ENCODE data around the gene ONECUT1.

The ONECUT1 gene

GRCh38 chr15:52734329-52734728 is 55.8 kb downstream of the ONECUT1 start:
- DNase-seq (ENCODE audit: low read depth in 2 of 3, low spot score in 1 of 3): no peak

- DNase-seq (ENCODE audit: low read depth in 2 of 3, low spot score in 1 of 3): no peak
These were observed 56.4 kb downstream of the ONECUT1 start for GRCh38 chr15:52733696-52734255.

DNA sequence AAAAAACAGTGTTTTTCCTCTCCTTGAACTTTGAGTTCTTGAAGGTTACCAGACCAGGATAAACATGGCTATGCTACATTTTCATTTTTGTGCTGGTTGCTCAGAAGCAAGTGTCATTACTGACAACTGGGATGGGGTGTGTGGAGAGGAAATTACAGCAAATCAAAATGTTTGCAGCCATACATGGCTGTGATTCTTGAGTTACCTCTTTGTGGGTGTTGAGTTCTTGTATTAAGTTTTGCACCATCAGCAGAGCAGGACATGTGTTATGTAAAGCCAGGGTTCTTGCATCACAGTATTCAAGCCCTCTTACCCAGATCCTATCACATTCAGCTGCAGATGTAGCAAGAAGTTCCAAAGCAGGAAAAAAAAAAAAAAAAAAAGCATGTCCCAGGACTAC is 57.0 kb downstream of the ONECUT1 start:
- DNase-seq (ENCODE audit: low read depth in 2 of 3, low spot score in 1 of 3): no peak

- no peak for DNase-seq (ENCODE audit: low read depth in 2 of 3, low spot score in 1 of 3)
These were observed 57.6 kb downstream of the ONECUT1 start for GRCh38 chr15:52732551-52732950.

- no peak for DNase-seq (ENCODE audit: low read depth in 2 of 3, low spot score in 1 of 3)
These were observed 58.2 kb downstream of the ONECUT1 start for GRCh38 chr15:52731732-52732470.

- DNase-seq (ENCODE audit: low read depth in 2 of 3, low spot score in 1 of 3): no peak
These were observed 59.1 kb downstream of the ONECUT1 start for GRCh38 chr15:52731004-52731403.

- no peak for DNase-seq (ENCODE audit: low read depth in 2 of 3, low spot score in 1 of 3)
These were observed 59.5 kb downstream of the ONECUT1 start for GRCh38 chr15:52730594-52730993.

- peak in 1 of 3 donors; percentile 4 for DNase-seq (ENCODE audit: low read depth in 2 of 3, low spot score in 1 of 3)
These were observed 60.0 kb downstream of the ONECUT1 start for GRCh38 chr15:52730173-52730572.

DNA sequence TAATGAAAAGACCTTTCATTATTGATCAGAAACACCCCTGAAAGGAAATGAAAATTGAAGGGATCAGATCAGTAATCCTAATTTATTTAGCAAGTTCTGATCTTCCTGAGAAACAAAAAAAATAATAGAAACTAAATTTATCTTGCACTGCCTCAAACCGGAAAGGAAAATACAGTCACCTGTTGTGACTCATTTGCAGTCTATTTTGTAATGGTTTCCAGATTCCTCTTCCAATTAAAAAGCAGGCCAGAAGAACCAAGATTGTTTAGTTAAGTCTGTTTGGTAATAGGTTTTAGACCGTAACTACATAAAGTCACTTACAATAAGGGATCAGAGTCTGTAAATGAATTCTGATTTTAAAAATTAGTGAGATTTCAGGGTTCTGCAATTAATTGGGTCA is 61.2 kb downstream of the ONECUT1 start:
- no peak for DNase-seq (ENCODE audit: low read depth in 2 of 3, low spot score in 1 of 3)

DNA sequence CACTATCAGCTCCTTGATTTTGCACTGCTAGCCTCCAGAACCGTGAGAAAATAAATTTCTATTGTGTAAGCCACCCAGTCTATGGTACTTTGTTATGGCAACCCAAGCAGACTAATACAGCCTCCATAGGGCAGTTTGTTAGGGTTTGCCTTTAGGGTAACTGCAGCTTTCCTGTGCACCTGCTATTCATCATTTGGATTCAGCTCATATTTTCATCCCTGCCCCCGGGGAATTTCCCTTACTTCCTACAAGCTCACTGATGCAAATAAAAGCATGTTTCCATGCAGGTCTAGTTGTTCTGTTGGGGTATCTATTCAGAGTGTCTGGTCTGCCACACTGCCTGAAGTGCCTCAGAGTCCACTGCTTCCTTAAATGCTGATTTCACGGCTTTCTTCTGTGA is 62.3 kb downstream of the ONECUT1 start:
- no peak for DNase-seq (ENCODE audit: low read depth in 2 of 3, low spot score in 1 of 3)

GRCh38 chr15:52726195-52726594 is 63.9 kb downstream of the ONECUT1 start:
- no peak for DNase-seq (ENCODE audit: low read depth in 2 of 3, low spot score in 1 of 3)

DNA sequence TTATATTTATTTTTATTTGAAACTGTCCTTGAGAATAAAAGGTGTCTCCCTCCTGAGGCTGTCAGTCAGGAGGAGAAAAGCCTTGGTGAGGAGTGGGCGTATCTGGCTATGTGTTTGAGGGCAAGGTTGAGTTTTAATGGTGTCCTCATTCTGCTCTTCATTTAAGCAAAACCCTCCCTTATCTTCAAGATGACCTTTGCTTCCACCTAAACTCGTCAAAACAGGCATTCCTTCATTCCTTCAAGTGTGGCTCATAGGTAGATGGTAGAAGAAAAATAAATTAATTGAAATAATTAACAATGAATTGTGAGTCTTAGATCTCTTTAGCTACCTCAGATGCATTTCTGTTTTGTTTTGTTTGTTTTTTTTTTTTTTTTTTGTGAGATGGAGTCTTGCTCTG is 71.6 kb downstream of the ONECUT1 start:
- no peak for DNase-seq (ENCODE audit: low read depth in 2 of 3, low spot score in 1 of 3)

DNA sequence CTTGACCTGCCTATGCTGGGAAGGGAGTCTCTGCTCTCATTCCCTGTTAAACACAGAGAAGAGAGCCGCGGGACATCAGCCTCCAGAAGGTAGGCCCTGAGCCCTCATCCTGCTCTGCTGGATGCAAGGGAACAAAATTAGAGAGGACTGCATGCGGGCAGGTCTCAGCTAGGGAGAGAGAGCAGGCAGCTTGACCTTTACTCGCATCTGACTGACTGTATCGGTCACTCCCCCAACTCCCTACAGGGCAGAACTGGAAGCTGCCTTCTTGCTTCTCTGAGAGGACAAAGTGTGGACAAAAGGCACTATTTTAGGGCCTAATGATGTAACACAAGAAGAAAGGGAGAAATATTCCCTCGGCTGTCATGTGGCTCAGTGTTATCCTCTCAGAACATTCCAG is 72.2 kb downstream of the ONECUT1 start:
- no peak for DNase-seq (ENCODE audit: low read depth in 2 of 3, low spot score in 1 of 3)

DNA sequence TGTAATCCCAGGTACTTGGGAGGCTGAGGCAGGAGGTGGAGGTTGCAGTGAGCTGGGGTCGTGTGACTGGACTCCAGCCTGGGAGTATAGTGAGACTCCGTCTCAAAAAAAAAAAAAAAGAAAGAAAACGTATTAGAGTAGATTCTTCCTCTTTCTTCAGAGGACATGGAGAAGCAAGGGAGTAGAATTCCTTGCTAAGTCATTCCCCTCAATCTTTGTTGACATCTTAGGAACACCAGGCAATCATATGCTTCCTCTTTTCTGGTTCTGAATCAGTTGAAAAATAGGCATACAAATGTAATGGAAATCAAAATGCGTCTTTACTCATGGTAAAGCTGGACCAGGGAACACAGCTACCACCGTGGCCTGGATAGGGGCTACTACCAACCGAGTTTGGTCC is 72.7 kb downstream of the ONECUT1 start:
- no peak for DNase-seq (ENCODE audit: low read depth in 2 of 3, low spot score in 1 of 3)

DNA sequence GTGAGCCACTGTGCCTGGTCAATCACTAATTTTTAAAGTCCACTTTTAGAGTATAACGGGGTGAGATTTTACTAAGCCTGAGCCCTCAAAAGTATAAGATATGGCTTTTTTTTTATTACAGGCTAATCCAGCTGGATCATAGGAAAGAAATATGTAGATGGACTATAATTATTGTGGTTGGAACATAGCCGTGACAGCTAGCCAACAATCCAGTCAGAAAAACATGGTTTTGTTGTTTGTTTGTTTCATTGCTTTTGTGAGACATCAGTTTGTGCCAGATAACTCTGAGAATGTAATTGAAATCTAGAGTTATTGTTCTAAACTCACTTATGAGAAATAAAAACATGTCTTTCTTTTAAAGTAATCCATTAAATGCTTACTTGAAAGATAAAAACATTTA is 73.6 kb downstream of the ONECUT1 start:
- no peak for DNase-seq (ENCODE audit: low read depth in 2 of 3, low spot score in 1 of 3)

DNA sequence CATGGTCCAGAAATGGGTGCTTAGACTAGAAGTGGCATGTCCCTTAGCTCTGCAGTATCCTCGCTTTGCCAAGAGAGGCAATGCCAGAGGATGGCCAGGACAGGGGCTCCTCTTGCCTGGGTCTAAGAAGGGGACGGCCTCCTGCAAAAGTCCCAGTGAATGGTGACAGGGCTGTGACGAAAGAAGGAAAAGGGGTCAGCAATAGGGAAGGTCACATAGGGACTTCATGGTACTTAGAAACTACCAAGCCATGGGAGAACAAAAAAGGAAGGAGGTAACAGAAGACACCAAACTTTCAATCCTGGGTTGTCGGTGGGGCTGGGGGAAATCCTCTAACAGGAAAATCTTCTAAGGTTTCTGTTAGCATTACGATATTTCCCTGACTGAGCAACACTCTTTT is 74.7 kb downstream of the ONECUT1 start:
- DNase-seq (ENCODE audit: low read depth in 2 of 3, low spot score in 1 of 3): no peak

GRCh38 chr15:52714968-52715367 is 75.2 kb downstream of the ONECUT1 start:
- no peak for DNase-seq (ENCODE audit: low read depth in 2 of 3, low spot score in 1 of 3)

GRCh38 chr15:52710708-52711389 is 79.3 kb downstream of the ONECUT1 start:
- DNase-seq (ENCODE audit: low read depth in 2 of 3, low spot score in 1 of 3): no peak

GRCh38 chr15:52710050-52710707 is 80.0 kb downstream of the ONECUT1 start:
- DNase-seq (ENCODE audit: low read depth in 2 of 3, low spot score in 1 of 3): no peak

DNA sequence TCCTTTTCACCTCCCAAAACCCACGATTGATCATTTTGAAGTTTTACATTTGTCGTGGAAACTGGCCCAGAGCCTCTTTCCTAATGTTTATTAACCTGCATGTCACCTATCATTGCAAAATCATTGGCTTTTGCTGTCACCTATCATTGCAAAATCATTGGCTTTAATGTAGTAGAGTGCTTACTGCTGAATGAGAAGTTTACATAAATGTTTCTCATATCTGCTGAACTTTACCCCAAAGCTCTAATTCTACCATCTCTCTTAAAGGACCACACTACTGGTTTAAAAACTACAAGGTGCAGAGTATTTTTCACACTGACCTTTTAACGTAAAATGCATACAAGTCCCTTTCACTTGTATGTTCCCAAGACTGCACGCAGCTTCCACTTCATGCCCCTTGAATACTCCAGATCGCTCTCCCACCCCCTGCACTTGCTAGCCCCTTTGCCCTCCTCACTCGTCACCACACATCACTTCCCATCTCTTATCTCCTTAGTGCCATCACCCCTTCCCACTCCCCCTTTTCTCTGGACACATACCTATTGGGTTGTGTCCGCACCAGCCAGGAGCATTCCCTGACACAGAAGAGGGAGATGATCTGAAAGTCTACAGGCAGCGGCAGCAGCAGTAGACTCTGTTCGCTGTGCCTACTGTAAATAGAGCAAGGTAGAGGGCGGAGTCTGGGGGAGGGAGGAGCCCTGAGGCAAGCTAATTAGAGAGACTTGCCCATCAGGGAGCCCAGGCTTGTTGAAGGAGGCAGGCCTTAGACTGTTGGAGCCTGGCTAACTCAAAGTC is 80.8 kb downstream of the ONECUT1 start:
- DNase-seq (ENCODE audit: low read depth in 2 of 3, low spot score in 1 of 3): no peak

All from stimulated activated CD4-positive, alpha-beta T cell treated with anti-CD3 and anti-CD28 coated beads, Interleukin-12 subunit alpha, Interleukin-12 subunit beta, amount 100 ng/mL, for 48 hours (primary cell).